B cell (primary cell): ENCODE data around the gene UPK3A. TPM values are rescaled to one million over a fixed set of nuclear protein-coding genes. Genes with fewer than 3 reads are reported as not detected.

Experiments used
- ATAC-seq: fragments of 200-7000 bp; cut with Tn5 transposase; one replicate; pipeline ENCODE4 v1.10.0; 2021; ENCODE audit warnings: low read depth, mild to moderate bottlenecking, moderate number of reproducible peaks, moderate library complexity
- CTCF ChIA-PET: fragments of 350-600 bp; sonication (Branson Sonifier 250); formaldehyde crosslinking; loops from one replicate; lab custom pipeline; 2021; ENCODE audit warnings: antibody characterized with exemption, inconsistent platforms; lab: Charles Lee
- POLR2A ChIA-PET: fragments of 350-600 bp; sonication (Branson Sonifier 250); formaldehyde crosslinking; loops from one replicate; lab custom pipeline; 2021; ENCODE audit warnings: antibody characterized with exemption; lab: Charles Lee
- DNase-seq: peaks from one replicate; pipeline ENCODE4 v3.0.0; 2013
- H2AFZ ChIP-seq: 2 replicates; pipeline ENCODE4 v1.6.1; 2012; ENCODE audit warnings: mild to moderate bottlenecking, low read depth, low read length; ENCODE audit not compliant: insufficient read depth, poor library complexity, severe bottlenecking
- H3K27ac ChIP-seq, 2 donors: 1 replicate in 1 of 2; 2 replicates in 1 of 2; pipeline ENCODE4 v1.5.1; 2012 to 2013; ENCODE audit warnings: low read length in 2 of 2, mild to moderate bottlenecking in 2 of 2, moderate library complexity in 1 of 2
- H3K27me3 ChIP-seq, 4 experiments: fragments of 200-600 bp in 1 of 4; sonication (generic) in 1 of 4; replicated peaks in 1 of 4; 1 replicate in 2 of 4; 2 replicates in 2 of 4; pipeline versions ENCODE4 v1.6.1 to v1.7.0; 2013 to 2016; ENCODE audit warnings: low read length in 3 of 4, mild to moderate bottlenecking in 2 of 4, mixed read lengths in 1 of 4, moderate library complexity in 1 of 4; ENCODE audit not compliant: insufficient read depth in 4 of 4, control insufficient read depth in 3 of 4; ENCODE audit errors: control extremely low read depth in 1 of 4
- H3K36me3 ChIP-seq, 2 experiments: replicated peaks in 1 of 2; 1 replicate in 1 of 2; 2 replicates in 1 of 2; pipeline versions ENCODE4 v1.6.1 to v1.7.1; 2013; ENCODE audit warnings: low read length in 1 of 2; ENCODE audit not compliant: insufficient read depth in 2 of 2, control insufficient read depth in 1 of 2; ENCODE audit errors: control extremely low read depth in 1 of 2, extremely low read depth in 1 of 2
- H3K4me1 ChIP-seq, 2 donors: fragments of 200-600 bp in 1 of 2; sonication (generic) in 1 of 2; 1 replicate in 1 of 2; 2 replicates in 1 of 2; pipeline versions ENCODE4 v1.5.1 to v1.6.1; 2013 to 2017; ENCODE audit warnings: low read length in 2 of 2; ENCODE audit not compliant: control insufficient read depth in 2 of 2, insufficient read depth in 2 of 2
- H3K4me2 ChIP-seq: replicated peaks from 2 replicates; pipeline ENCODE3; 2012; ENCODE audit warnings: mild to moderate bottlenecking, low read depth, low read length; ENCODE audit not compliant: poor library complexity, severe bottlenecking
- H3K4me3 ChIP-seq, 5 experiments: fragments of 200-600 bp in 1 of 5; sonication (generic) in 1 of 5; 1 replicate in 3 of 5; 2 replicates in 2 of 5; pipeline versions ENCODE4 v1.5.1 to v1.7.0; 2011 to 2016; ENCODE audit warnings: low read length in 4 of 5, mild to moderate bottlenecking in 4 of 5, low read depth in 2 of 5, control low read depth in 1 of 5, moderate library complexity in 1 of 5; ENCODE audit not compliant: insufficient read depth in 1 of 5; ENCODE audit errors: control extremely low read depth in 1 of 5, extremely low read depth in 1 of 5
- H3K79me2 ChIP-seq: fragments of 200-600 bp; sonication (generic); one replicate; pipeline ENCODE4 v1.6.0; 2016; ENCODE audit warnings: low read length; ENCODE audit not compliant: control insufficient read depth, insufficient read depth
- H3K9ac ChIP-seq: fragments of 200-600 bp; sonication (generic); 2 replicates; pipeline ENCODE4 v1.6.1; 2017; ENCODE audit warnings: mild to moderate bottlenecking, low read length, moderate library complexity
- H3K9me3 ChIP-seq, 3 donors: one replicate each; pipeline versions ENCODE4 v1.6.1 to v1.7.1; 2013; ENCODE audit warnings: low read length in 2 of 3; ENCODE audit not compliant: control insufficient read depth in 2 of 3, insufficient read depth in 1 of 3; ENCODE audit errors: control extremely low read depth in 1 of 3
- H4K20me1 ChIP-seq: 2 replicates; pipeline ENCODE4 v1.6.0; 2012; ENCODE audit warnings: mild to moderate bottlenecking, low read length; ENCODE audit not compliant: insufficient read depth, control insufficient read depth, poor library complexity, severe bottlenecking
- H3K27ac Mint-ChIP-seq: one replicate; pipeline ENCODE4 v1.8.0; 2021; ENCODE audit warnings: mixed read lengths
- H3K27me3 Mint-ChIP-seq: one replicate; pipeline ENCODE4 v1.8.0; 2021; ENCODE audit warnings: mixed read lengths
- H3K4me1 Mint-ChIP-seq: one replicate; pipeline ENCODE4 v1.8.0; 2021; ENCODE audit warnings: mixed read lengths
- H3K4me3 Mint-ChIP-seq: one replicate; pipeline ENCODE4 v1.8.0; 2021; ENCODE audit warnings: mixed read lengths
- H3K9me3 Mint-ChIP-seq: one replicate; pipeline ENCODE4 v1.8.0; 2022; ENCODE audit warnings: mixed read lengths; ENCODE audit not compliant: insufficient read depth
- EZH2 ChIP-seq: IDR thresholded peaks from 2 replicates; pipeline ENCODE4 v1.6.1; 2012; ENCODE audit warnings: borderline replicate concordance, low read depth, mild to moderate bottlenecking, moderate library complexity, low read length; ENCODE audit not compliant: insufficient read depth, poor library complexity, severe bottlenecking
- WGBS: methylation state at CpG from one replicate; pipeline ENCODE4 v1.1.5; 2013; ENCODE audit warnings: missing lambda C conversion rate; ENCODE audit not compliant: insufficient coverage; 5-methylcytosine and 5-hydroxymethylcytosine counted together
- intact Hi-C: fragments of 100-400 bp; cut with micrococcal nuclease; formaldehyde crosslinking; loops from one replicate; pipeline ENCODE4 v1.10.0; 2022
- polyA plus RNA-seq: library from polyadenylated mRNA; depleted of rRNA; stranded (reverse); fragments of >200 nt; gene quantifications from 2 replicates; pipeline ENCODE4 v1.2.3, GENCODE V29; 2012
- total RNA-seq, 2 donors: library from RNA; stranded (reverse); fragments of 120-200 nt in 1 of 2; gene quantifications; 1 replicate in 1 of 2; 2 replicates in 1 of 2; pipeline versions ENCODE4 v1.2.3 to v1.2.4, GENCODE V29; 2013 to 2022
- TF ChIP-seq, protein P1 (sequence below): fragments of 200-600 bp; IDR thresholded peaks from one replicate; pipeline ENCODE4 v1.8.0; 2022; ENCODE audit warnings: antibody characterized with exemption, mild to moderate bottlenecking

The UPK3A gene
- total and polyA plus RNA-seq, 2 donors (not counting 1 experiment from before 2014, with no cell fraction given): not detected

DNA sequence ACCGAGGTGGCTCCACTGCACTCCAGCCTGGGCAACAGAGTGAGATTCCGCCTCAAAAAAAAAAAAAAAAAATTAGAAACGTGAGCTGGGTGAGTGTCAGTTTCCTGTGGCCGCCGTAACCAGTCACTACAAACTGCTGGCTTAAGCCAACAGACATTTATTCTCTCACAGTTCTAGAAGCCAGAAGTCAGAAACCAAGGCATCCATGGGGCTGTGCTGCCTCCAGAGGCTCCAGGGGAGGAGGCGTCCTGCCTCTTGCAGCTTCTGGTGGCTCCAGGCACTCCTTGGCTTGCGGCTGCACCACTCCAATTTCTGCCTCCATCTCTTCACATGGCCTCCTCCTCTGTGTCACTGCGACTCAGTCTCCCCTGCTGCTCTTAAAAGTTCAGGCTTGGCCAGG, 32.9 kb upstream of the UPK3A start:
- no peak overlapping the region for H3K9ac ChIP-seq
- peaks cover 24% of the 10 kb centered on the region for H3K4me1 Mint-ChIP-seq
- no peaks in the 10 kb centered on the region for H3K9me3 Mint-ChIP-seq
- no peak overlapping the region for H3K4me3 Mint-ChIP-seq
- WGBS: 75% methylated on average over 8 of the region's 8 CpGs
- H3K4me3 ChIP-seq: no peak overlapping the region
- H3K4me1 ChIP-seq: peaks cover 5 to 32% of the 10 kb centered on the region in 2 donors
- no peaks in the 10 kb centered on the region for H3K36me3 ChIP-seq
- H3K4me2 ChIP-seq: no peak overlapping the region
- H3K27ac Mint-ChIP-seq: no peak overlapping the region
- ATAC-seq (no peak), DNase-seq (no peak)
- no peaks in the 10 kb centered on the region for H3K27me3 ChIP-seq
- intact Hi-C loops: no loop called here
- H3K79me2 ChIP-seq: no peaks in the 10 kb centered on the region
- H3K9me3 ChIP-seq: no peaks in the 10 kb centered on the region
- ChIA-PET POLR2A (interaction anchor here (0.6 kb wide), 1 partner anchor 150 kb away, joined by 3 read pairs; no protein-coding TSS in a partner anchor), CTCF (interaction anchor here (1.5 to 2.1 kb wide), 2 partner anchors 11 to 16 kb away, joined by 3 to 4 read pairs; no protein-coding TSS in a partner anchor)
- no peak overlapping the region for H3K27ac ChIP-seq
- H2AFZ ChIP-seq: no peak overlapping the region
- H4K20me1 ChIP-seq: no peaks in the 10 kb centered on the region
- no peaks in the 10 kb centered on the region for H3K27me3 Mint-ChIP-seq
- TF ChIP-seq, protein P1, sequence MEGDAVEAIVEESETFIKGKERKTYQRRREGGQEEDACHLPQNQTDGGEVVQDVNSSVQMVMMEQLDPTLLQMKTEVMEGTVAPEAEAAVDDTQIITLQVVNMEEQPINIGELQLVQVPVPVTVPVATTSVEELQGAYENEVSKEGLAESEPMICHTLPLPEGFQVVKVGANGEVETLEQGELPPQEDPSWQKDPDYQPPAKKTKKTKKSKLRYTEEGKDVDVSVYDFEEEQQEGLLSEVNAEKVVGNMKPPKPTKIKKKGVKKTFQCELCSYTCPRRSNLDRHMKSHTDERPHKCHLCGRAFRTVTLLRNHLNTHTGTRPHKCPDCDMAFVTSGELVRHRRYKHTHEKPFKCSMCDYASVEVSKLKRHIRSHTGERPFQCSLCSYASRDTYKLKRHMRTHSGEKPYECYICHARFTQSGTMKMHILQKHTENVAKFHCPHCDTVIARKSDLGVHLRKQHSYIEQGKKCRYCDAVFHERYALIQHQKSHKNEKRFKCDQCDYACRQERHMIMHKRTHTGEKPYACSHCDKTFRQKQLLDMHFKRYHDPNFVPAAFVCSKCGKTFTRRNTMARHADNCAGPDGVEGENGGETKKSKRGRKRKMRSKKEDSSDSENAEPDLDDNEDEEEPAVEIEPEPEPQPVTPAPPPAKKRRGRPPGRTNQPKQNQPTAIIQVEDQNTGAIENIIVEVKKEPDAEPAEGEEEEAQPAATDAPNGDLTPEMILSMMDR: no peak
- no peak for TF ChIP-seq EZH2

DNA sequence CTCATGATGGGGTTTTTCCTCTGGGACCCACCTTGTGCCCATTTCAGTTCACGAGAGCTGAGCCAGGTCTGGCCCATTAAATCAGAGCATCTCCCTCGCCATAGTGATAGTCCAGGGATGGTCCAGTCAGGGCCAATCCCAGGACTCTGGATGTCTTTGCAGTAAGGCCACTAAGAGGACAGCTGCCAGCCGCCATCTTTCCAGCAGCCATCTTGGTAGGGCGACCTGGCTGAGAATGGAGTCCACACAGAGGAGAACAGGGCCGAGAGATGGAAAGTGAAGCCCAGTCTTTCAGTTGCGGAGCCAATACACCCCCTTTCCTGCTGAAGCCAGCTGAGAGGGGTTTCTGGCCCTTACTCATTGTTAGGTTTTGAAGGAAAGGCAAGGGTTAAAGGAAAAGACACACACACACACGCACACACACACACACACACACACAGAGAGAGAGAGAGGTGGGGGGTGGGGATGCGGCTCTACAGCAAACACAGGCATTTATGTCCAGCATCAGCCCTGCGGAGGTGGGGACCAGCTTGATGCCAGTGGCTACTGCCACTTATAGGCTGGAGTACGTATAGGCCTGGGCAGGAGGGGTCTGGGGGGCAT, 31.6 kb upstream of the UPK3A start:
- Mint-ChIP-seq H3K27me3 (no peaks in the 10 kb centered on the region), H3K4me1 (peaks cover 23% of the 10 kb centered on the region), H3K9me3 (no peaks in the 10 kb centered on the region), H3K4me3 (no peak overlapping the region), H3K27ac (no peak overlapping the region)
- Histone ChIP-seq H3K27me3 (no peaks in the 10 kb centered on the region), H3K36me3 (no peaks in the 10 kb centered on the region), H3K9ac (no peak overlapping the region), H3K27ac (no peak overlapping the region), H3K79me2 (no peaks in the 10 kb centered on the region), H4K20me1 (no peaks in the 10 kb centered on the region), H3K9me3 (no peaks in the 10 kb centered on the region), H3K4me2 (no peak overlapping the region), H3K4me3 (no peak overlapping the region), H3K4me1 (peaks cover 5 to 25% of the 10 kb centered on the region in 2 donors), H2AFZ (no peak overlapping the region)
- DNase-seq: no peak
- ATAC-seq: no peak
- intact Hi-C loops: no loop called here
- TF ChIP-seq, protein P1: no peak
- TF ChIP-seq EZH2: no peak
- WGBS: 97% methylated on average over 6 of the region's 10 CpGs
- POLR2A ChIA-PET: interaction anchor here (0.7 kb wide), 1 partner anchor 10 kb away, joined by 9 read pairs; no protein-coding TSS in a partner anchor
- CTCF ChIA-PET: interaction anchor here (0.6 to 1.5 kb wide), 2 partner anchors 18 to 557 kb away, joined by 3 read pairs; no protein-coding TSS in a partner anchor
